ENCODE measurements around the gene LMX1A.

The LMX1A gene

GRCh38 chr1:165222580-165222979 lies 133.9 kb downstream of the LMX1A start:
- no peak for DNase-seq (ENCODE audit: low spot score)

GRCh38 chr1:165218731-165219130 lies 137.8 kb downstream of the LMX1A start:
- no peak for DNase-seq (ENCODE audit: low spot score)

- DNase-seq (ENCODE audit: low spot score): no peak
Observed at GRCh38 chr1:165217958-165218357, 138.6 kb downstream of the LMX1A start.

- DNase-seq (ENCODE audit: low spot score): no peak
Observed at GRCh38 chr1:165216254-165216653, 140.3 kb downstream of the LMX1A start.

GRCh38 chr1:165215676-165216075 lies 140.8 kb downstream of the LMX1A start:
- no peak for DNase-seq (ENCODE audit: low spot score)

- DNase-seq (ENCODE audit: low spot score): no peak
Observed at GRCh38 chr1:165212229-165212628, 144.3 kb downstream of the LMX1A start.

- DNase-seq (ENCODE audit: low spot score): no peak
Observed at GRCh38 chr1:165207853-165208515, 148.5 kb downstream of the LMX1A start.

GRCh38 chr1:165205145-165205544 lies 151.4 kb downstream of the LMX1A start:
- no peak for DNase-seq (ENCODE audit: low spot score)

- no peak for DNase-seq (ENCODE audit: low spot score)
Observed at GRCh38 chr1:165204548-165204947, 152.0 kb downstream of the LMX1A start.

- no peak for DNase-seq (ENCODE audit: low spot score)
Observed at GRCh38 chr1:165191087-165191486, 165.4 kb downstream of the LMX1A start.

- DNase-seq (ENCODE audit: low spot score): no peak
Observed at GRCh38 chr1:165189913-165190312, 166.6 kb downstream of the LMX1A start.

- DNase-seq (ENCODE audit: low spot score): no peak
Observed at GRCh38 chr1:165189011-165189410, 167.5 kb downstream of the LMX1A start.

- no peak for DNase-seq (ENCODE audit: low spot score)
Observed at GRCh38 chr1:165187031-165188009, 169.2 kb downstream of the LMX1A start.

- DNase-seq (ENCODE audit: low spot score): no peak
Observed at GRCh38 chr1:165185161-165185889, 171.2 kb downstream of the LMX1A start.

- no peak for DNase-seq (ENCODE audit: low spot score)
Observed at GRCh38 chr1:165182975-165183374, 173.5 kb downstream of the LMX1A start.

- no peak for DNase-seq (ENCODE audit: low spot score)
Observed at GRCh38 chr1:165179306-165179705, 177.2 kb downstream of the LMX1A start.

GRCh38 chr1:165174491-165174890 lies 182.0 kb downstream of the LMX1A start:
- DNase-seq (ENCODE audit: low spot score): no peak

GRCh38 chr1:165173818-165174217 lies 182.7 kb downstream of the LMX1A start:
- no peak for DNase-seq (ENCODE audit: low spot score)

- no peak for DNase-seq (ENCODE audit: low spot score)
Observed at GRCh38 chr1:165173409-165173808, 183.1 kb downstream of the LMX1A start.

GRCh38 chr1:165172666-165173065 lies 183.8 kb downstream of the LMX1A start:
- DNase-seq (ENCODE audit: low spot score): no peak

- DNase-seq (ENCODE audit: low spot score): no peak
Observed at GRCh38 chr1:165169729-165170128, 186.8 kb downstream of the LMX1A start.

GRCh38 chr1:165169028-165169427 lies 187.5 kb downstream of the LMX1A start:
- DNase-seq (ENCODE audit: low spot score): no peak

GRCh38 chr1:165168467-165168866 lies 188.0 kb downstream of the LMX1A start:
- no peak for DNase-seq (ENCODE audit: low spot score)
